Raji (cell line): ENCODE measurements around the gene PIK3R2.
A peak's percentile ranks its signal among the peaks of the same experiment; 100 is the strongest.

Experiments
- POLR2A ChIP-seq: IDR thresholded peaks from 2 replicates; pipeline ENCODE4 v1.6.1; 2011; ENCODE audit warnings: low read depth, low read length, control low read depth; ENCODE audit not compliant: insufficient read depth

Gene PIK3R2

GRCh38 chr19:18173572-18174288, 20.8 kb downstream of the PIK3R2 start, which contains the start of gene IFI30:
IFI30 (plus strand) TSS chr19:18173813; CDS start chr19:18173842, 29 bp downstream.
- peak; percentile 99 for TF ChIP-seq POLR2A

- TF ChIP-seq POLR2A, result no peak
Measured at GRCh38 chr19:18174983-18175382, 22.0 kb downstream of the PIK3R2 start.

GRCh38 chr19:18176367-18177310, 23.7 kb downstream of the PIK3R2 start:
- TF ChIP-seq POLR2A, result no peak

GRCh38 chr19:18179957-18180356, 27.0 kb downstream of the PIK3R2 start:
- peak; percentile 7; the same call in 1 of the 2 replicates for TF ChIP-seq POLR2A

- no peak for TF ChIP-seq POLR2A
Measured at GRCh38 chr19:18183529-18183928, 30.6 kb downstream of the PIK3R2 start.

GRCh38 chr19:18185538-18185937, 32.6 kb downstream of the PIK3R2 start:
- no peak for TF ChIP-seq POLR2A

- no peak for TF ChIP-seq POLR2A
Measured at GRCh38 chr19:18190278-18190677, 37.3 kb downstream of the PIK3R2 start.

GRCh38 chr19:18191640-18192062, 38.7 kb downstream of the PIK3R2 start:
- TF ChIP-seq POLR2A, result no peak

GRCh38 chr19:18192673-18193387, 39.9 kb downstream of the PIK3R2 start, which contains the start of gene MPV17L2:
MPV17L2 (plus strand) TSS chr19:18193218; CDS start chr19:18193282, 64 bp downstream.
- peak; percentile 60 for TF ChIP-seq POLR2A

- peak; percentile 9; the same call in 1 of the 2 replicates for TF ChIP-seq POLR2A
Measured at GRCh38 chr19:18193388-18194180, 40.6 kb downstream of the PIK3R2 start.

GRCh38 chr19:18194181-18194530, 41.2 kb downstream of the PIK3R2 start:
- TF ChIP-seq POLR2A, result no peak

- no peak for TF ChIP-seq POLR2A
Measured at GRCh38 chr19:18194554-18195238, 41.7 kb downstream of the PIK3R2 start.

GRCh38 chr19:18196511-18196845, 43.5 kb downstream of the PIK3R2 start:
- no peak for TF ChIP-seq POLR2A

GRCh38 chr19:18197306-18197705, 44.3 kb downstream of the PIK3R2 start:
- no peak for TF ChIP-seq POLR2A

GRCh38 chr19:18197941-18198340, 45.0 kb downstream of the PIK3R2 start:
- TF ChIP-seq POLR2A, result no peak
